GM23338 (cell line): Measurements from ENCODE around the gene FOXD2. TPM values are rescaled to one million over a fixed set of nuclear protein-coding genes. Genes with fewer than 3 reads are reported as not detected.

Experiments used
- ATAC-seq: fragments of 200-7000 bp; cut with Tn5 transposase; 3 replicates; pipeline ENCODE4 v1.9.1; 2020
- DNase-seq: peaks from one replicate; pipeline ENCODE4 v3.0.0-alpha.2; 2015; ENCODE audit warnings: low spot score
- H2AFZ ChIP-seq: fragments of 200-600 bp; sonication (generic); 2 replicates; pipeline ENCODE4 v1.8.0; 2016; ENCODE audit warnings: antibody characterized with exemption, mild to moderate bottlenecking, moderate library complexity
- H3F3A ChIP-seq: fragments of 200-600 bp; sonication (generic); replicated peaks from 2 replicates; pipeline ENCODE4 v1.8.0; 2017; ENCODE audit warnings: antibody characterized with exemption, mixed run types, low read depth
- H3K27ac ChIP-seq: fragments of 200-600 bp; sonication (generic); 2 replicates; pipeline ENCODE4 v1.6.1; 2016; ENCODE audit warnings: low read depth
- H3K27me3 ChIP-seq: fragments of 200-600 bp; sonication (generic); 2 replicates; pipeline ENCODE4 v1.8.0; 2016; ENCODE audit warnings: mild to moderate bottlenecking, mixed run types, moderate library complexity; ENCODE audit not compliant: insufficient read depth
- H3K36me3 ChIP-seq: fragments of 200-600 bp; sonication (generic); 2 replicates; pipeline ENCODE4 v1.8.0; 2016; ENCODE audit warnings: mild to moderate bottlenecking; ENCODE audit not compliant: insufficient read depth
- H3K4me1 ChIP-seq: fragments of 200-600 bp; sonication (generic); 2 replicates; pipeline ENCODE4 v1.8.0; 2016; ENCODE audit warnings: mild to moderate bottlenecking, moderate library complexity; ENCODE audit not compliant: insufficient read depth
- H3K4me2 ChIP-seq: fragments of 200-600 bp; sonication (generic); 2 replicates; pipeline ENCODE4 v1.7.1; 2017; ENCODE audit warnings: mixed run types
- H3K4me3 ChIP-seq: fragments of 200-600 bp; sonication (generic); 2 replicates; pipeline ENCODE4 v1.6.1; 2016; ENCODE audit warnings: mixed run types
- H3K79me2 ChIP-seq: fragments of 200-600 bp; sonication (generic); replicated peaks from 2 replicates; pipeline ENCODE4 v1.8.0; 2017; ENCODE audit warnings: mild to moderate bottlenecking; ENCODE audit not compliant: insufficient read depth
- H3K9me2 ChIP-seq: fragments of 200-600 bp; sonication (generic); 2 replicates; pipeline ENCODE4 v1.8.0; 2017; ENCODE audit not compliant: insufficient read depth
- H4K20me1 ChIP-seq: fragments of 200-600 bp; sonication (generic); replicated peaks from 2 replicates; pipeline ENCODE4 v1.8.0; 2017; ENCODE audit warnings: mild to moderate bottlenecking; ENCODE audit not compliant: insufficient read depth
- H3K27ac Mint-ChIP-seq: 2 replicates; pipeline ENCODE4 v1.8.0; 2020; ENCODE audit warnings: inconsistent platforms, mild to moderate bottlenecking, moderate library complexity, mixed read lengths
- H3K27me3 Mint-ChIP-seq: 3 replicates; pipeline ENCODE4 v1.8.0; 2022; ENCODE audit warnings: low read depth, mild to moderate bottlenecking, moderate library complexity, mixed read lengths, inconsistent platforms; ENCODE audit not compliant: insufficient read depth, poor library complexity
- H3K36me3 Mint-ChIP-seq: 3 replicates; pipeline ENCODE4 v1.8.0; 2021; ENCODE audit warnings: low read depth, mild to moderate bottlenecking, inconsistent platforms, moderate library complexity, mixed read lengths
- H3K4me1 Mint-ChIP-seq: 3 replicates; pipeline ENCODE4 v1.8.0; 2020; ENCODE audit warnings: mild to moderate bottlenecking, inconsistent platforms, mixed read lengths
- H3K4me3 Mint-ChIP-seq: 3 replicates; pipeline ENCODE4 v1.8.0; 2021; ENCODE audit warnings: moderate library complexity, mild to moderate bottlenecking, inconsistent platforms, mixed read lengths
- H3K9me3 Mint-ChIP-seq: 3 replicates; pipeline ENCODE4 v1.8.0; 2020; ENCODE audit warnings: moderate library complexity, mild to moderate bottlenecking, inconsistent platforms, mixed read lengths
- ETS1 ChIP-seq: IDR thresholded peaks from 2 replicates; pipeline ENCODE4 v1.6.1; 2016; ENCODE audit warnings: antibody characterized with exemption
- EZH2phosphoT487 ChIP-seq: fragments of 200-600 bp; sonication (generic); IDR thresholded peaks from one replicate; pipeline ENCODE4 v1.8.1; 2018; ENCODE audit warnings: antibody characterized with exemption; ENCODE audit not compliant: unreplicated experiment
- POLR2AphosphoS5 ChIP-seq: IDR thresholded peaks from 2 replicates; pipeline ENCODE4 v1.6.1; 2016; ENCODE audit warnings: antibody characterized with exemption, low read depth
- ZNF114 ChIP-seq: fragments of 250-450 bp; sonication (Bioruptor Pico); IDR thresholded peaks from 2 replicates; pipeline ENCODE4 v1.5.0; 2020; ENCODE audit warnings: mild to moderate bottlenecking, moderate library complexity
- ZNF331 ChIP-seq: fragments of 250-450 bp; sonication (Bioruptor Pico); IDR thresholded peaks from 2 replicates; pipeline ENCODE4 v1.5.0; 2020; ENCODE audit warnings: low read depth, mild to moderate bottlenecking, moderate library complexity
- polyA plus RNA-seq: library from polyadenylated mRNA; unstranded; fragments of >200 nt; fragmentation: Nextera tagmentation; extraction: Ambion mirVana; gene quantifications from 2 replicates; pipeline ENCODE4 v1.2.1, GENCODE V29; 2016
- total RNA-seq: library from RNA; depleted of rRNA; stranded (reverse); fragments of >200 nt; shearing (Covaris generic); gene quantifications from 2 replicates; pipeline ENCODE4 v1.2.3, GENCODE V29; 2014
- TF ChIP-seq, protein P1 (sequence below): fragments of 250-450 bp; sonication (Bioruptor Pico); IDR thresholded peaks from 2 replicates; pipeline ENCODE4 v1.5.0; 2020; ENCODE audit warnings: mild to moderate bottlenecking, moderate library complexity

Gene FOXD2
- total and polyA plus RNA-seq, 2 experiments from 2014 or later = 0.28 TPM; not detected in 1

DNA sequence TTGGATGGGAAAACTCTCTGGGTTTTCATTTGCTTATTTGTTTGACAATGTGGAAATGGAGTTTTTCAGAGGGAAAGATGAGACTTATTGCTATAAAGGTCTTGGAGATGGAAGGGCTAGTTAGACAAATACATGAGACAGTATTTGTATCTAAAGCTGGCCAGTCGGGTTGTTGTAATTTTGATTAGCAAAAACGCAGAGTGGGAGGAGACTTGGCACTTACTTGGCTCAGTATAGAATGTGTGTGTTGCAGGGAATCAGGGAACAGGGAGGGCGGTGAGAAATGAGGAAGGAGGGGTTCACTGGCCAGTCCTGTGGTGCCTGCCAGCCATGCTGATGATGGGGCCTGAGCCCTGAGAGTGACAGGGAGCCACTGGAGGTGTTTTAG is 27.8 kb upstream of the FOXD2 start:
- H3K36me3 Mint-ChIP-seq = no peaks in the 10 kb centered on the region
- ATAC-seq = no peak
- no peak overlapping the region for H3K27ac ChIP-seq
- peaks cover 26% of the 10 kb centered on the region for H3K27me3 ChIP-seq
- H3K9me2 ChIP-seq = no peaks in the 10 kb centered on the region
- peaks cover 2% of the 10 kb centered on the region; the same call in 1 of the 3 replicates for H3K4me1 Mint-ChIP-seq
- DNase-seq = no peak
- no peaks in the 10 kb centered on the region; the same call in 2 of the 3 replicates for H3K9me3 Mint-ChIP-seq
- TF ChIP-seq ETS1 (no peak), ZNF114 (CRISPR knock-in tag) (no peak), ZNF331 (CRISPR knock-in tag) (no peak), POLR2AphosphoS5 (no peak), EZH2phosphoT487 (no peak)
- TF ChIP-seq, protein P1, sequence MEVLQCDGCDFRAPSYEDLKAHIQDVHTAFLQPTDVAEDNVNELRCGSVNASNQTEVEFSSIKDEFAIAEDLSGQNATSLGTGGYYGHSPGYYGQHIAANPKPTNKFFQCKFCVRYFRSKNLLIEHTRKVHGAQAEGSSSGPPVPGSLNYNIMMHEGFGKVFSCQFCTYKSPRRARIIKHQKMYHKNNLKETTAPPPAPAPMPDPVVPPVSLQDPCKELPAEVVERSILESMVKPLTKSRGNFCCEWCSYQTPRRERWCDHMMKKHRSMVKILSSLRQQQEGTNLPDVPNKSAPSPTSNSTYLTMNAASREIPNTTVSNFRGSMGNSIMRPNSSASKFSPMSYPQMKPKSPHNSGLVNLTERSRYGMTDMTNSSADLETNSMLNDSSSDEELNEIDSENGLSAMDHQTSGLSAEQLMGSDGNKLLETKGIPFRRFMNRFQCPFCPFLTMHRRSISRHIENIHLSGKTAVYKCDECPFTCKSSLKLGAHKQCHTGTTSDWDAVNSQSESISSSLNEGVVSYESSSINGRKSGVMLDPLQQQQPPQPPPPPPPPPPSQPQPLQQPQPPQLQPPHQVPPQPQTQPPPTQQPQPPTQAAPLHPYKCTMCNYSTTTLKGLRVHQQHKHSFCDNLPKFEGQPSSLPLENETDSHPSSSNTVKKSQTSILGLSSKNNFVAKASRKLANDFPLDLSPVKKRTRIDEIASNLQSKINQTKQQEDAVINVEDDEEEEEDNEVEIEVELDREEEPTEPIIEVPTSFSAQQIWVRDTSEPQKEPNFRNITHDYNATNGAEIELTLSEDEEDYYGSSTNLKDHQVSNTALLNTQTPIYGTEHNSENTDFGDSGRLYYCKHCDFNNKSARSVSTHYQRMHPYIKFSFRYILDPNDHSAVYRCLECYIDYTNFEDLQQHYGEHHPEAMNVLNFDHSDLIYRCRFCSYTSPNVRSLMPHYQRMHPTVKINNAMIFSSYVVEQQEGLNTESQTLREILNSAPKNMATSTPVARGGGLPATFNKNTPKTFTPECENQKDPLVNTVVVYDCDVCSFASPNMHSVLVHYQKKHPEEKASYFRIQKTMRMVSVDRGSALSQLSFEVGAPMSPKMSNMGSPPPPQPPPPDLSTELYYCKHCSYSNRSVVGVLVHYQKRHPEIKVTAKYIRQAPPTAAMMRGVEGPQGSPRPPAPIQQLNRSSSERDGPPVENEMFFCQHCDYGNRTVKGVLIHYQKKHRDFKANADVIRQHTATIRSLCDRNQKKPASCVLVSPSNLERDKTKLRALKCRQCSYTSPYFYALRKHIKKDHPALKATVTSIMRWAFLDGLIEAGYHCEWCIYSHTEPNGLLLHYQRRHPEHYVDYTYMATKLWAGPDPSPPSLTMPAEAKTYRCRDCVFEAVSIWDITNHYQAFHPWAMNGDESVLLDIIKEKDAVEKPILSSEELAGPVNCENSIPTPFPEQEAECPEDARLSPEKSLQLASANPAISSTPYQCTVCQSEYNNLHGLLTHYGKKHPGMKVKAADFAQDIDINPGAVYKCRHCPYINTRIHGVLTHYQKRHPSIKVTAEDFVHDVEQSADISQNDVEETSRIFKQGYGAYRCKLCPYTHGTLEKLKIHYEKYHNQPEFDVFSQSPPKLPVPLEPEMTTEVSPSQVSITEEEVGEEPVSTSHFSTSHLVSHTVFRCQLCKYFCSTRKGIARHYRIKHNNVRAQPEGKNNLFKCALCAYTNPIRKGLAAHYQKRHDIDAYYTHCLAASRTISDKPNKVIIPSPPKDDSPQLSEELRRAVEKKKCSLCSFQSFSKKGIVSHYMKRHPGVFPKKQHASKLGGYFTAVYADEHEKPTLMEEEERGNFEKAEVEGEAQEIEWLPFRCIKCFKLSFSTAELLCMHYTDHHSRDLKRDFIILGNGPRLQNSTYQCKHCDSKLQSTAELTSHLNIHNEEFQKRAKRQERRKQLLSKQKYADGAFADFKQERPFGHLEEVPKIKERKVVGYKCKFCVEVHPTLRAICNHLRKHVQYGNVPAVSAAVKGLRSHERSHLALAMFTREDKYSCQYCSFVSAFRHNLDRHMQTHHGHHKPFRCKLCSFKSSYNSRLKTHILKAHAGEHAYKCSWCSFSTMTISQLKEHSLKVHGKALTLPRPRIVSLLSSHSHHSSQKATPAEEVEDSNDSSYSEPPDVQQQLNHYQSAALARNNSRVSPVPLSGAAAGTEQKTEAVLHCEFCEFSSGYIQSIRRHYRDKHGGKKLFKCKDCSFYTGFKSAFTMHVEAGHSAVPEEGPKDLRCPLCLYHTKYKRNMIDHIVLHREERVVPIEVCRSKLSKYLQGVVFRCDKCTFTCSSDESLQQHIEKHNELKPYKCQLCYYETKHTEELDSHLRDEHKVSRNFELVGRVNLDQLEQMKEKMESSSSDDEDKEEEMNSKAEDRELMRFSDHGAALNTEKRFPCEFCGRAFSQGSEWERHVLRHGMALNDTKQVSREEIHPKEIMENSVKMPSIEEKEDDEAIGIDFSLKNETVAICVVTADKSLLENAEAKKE (CRISPR knock-in tag) = no peak
- H4K20me1 ChIP-seq = no peaks in the 10 kb centered on the region
- no peaks in the 10 kb centered on the region for H3K36me3 ChIP-seq
- H3F3A ChIP-seq = no peaks in the 10 kb centered on the region
- H3K4me2 ChIP-seq = no peak overlapping the region
- no peak overlapping the region for H2AFZ ChIP-seq
- no peak overlapping the region for H3K4me3 ChIP-seq
- no peaks in the 10 kb centered on the region for H3K79me2 ChIP-seq
- no peak overlapping the region for H3K4me3 Mint-ChIP-seq
- H3K27ac Mint-ChIP-seq = no peak overlapping the region
- no peaks in the 10 kb centered on the region for H3K4me1 ChIP-seq
- peaks cover 18% of the 10 kb centered on the region for H3K27me3 Mint-ChIP-seq
